GM23338 (cell line): ENCODE measurements around the gene LCOR.

Experiments used
- CTCF ChIP-seq, 2 experiments: fragments of 200-600 bp in 1 of 2; sonication (generic) in 1 of 2; conservative IDR thresholded peaks; 2 replicates each; pipeline versions ENCODE4 v1.5.1 to v1.6.1; 2016 to 2017; ENCODE audit warnings: antibody characterized with exemption in 2 of 2, low read depth in 2 of 2, mild to moderate bottlenecking in 2 of 2, moderate library complexity in 1 of 2
- EZH2 ChIP-seq: fragments of 200-600 bp; sonication (generic); IDR thresholded peaks from one replicate; pipeline ENCODE4 v1.8.0; 2017; ENCODE audit warnings: antibody characterized with exemption, mild to moderate bottlenecking, low read depth; ENCODE audit not compliant: unreplicated experiment
- POLR2AphosphoS5 ChIP-seq: IDR thresholded peaks from 2 replicates; pipeline ENCODE4 v1.6.1; 2016; ENCODE audit warnings: antibody characterized with exemption, low read depth

GRCh38 chr10:96999987-97000386 is 167.9 kb downstream of the LCOR start:
- TF ChIP-seq POLR2AphosphoS5 (no peak), CTCF (conservative IDR thresholded peaks at IDR 0.05; ENCODE audit: low read depth in 2 of 2) (no peak), EZH2 (no peak)
